ENCODE data around the gene ZNF277. TPM values are rescaled to one million over a fixed set of nuclear protein-coding genes. Genes with fewer than 3 reads are reported as not detected.

The ZNF277 gene
- total RNA-seq, 1 experiment from 2014 or later = 12.8 TPM

- Histone ChIP-seq H3K27ac (ENCODE audit: low read length) (no peak overlapping the region), H3K9me3 (ENCODE audit: control insufficient read depth, insufficient read depth, low read depth, low read length) (no peaks in the 10 kb centered on the region), H3K27me3 (ENCODE audit: control insufficient read depth, insufficient read depth, low read length) (no peaks in the 10 kb centered on the region), H3K4me1 (ENCODE audit: control insufficient read depth, insufficient read depth, low read length) (no peaks in the 10 kb centered on the region), H3K4me3 (ENCODE audit: low read depth in 2 of 2, low read length in 2 of 2) (no peak overlapping the region), H3K36me3 (ENCODE audit: control insufficient read depth, insufficient read depth, low read length) (peaks cover 4% of the 10 kb centered on the region; the same call in 1 of the 2 replicates)
- BruUV-seq (replicated peaks) = no TSS peak
- ATAC-seq (no peak), DNase-seq (ENCODE audit: low read depth, low spot score) (no peak)
- intact Hi-C loops (cut with micrococcal nuclease; ENCODE audit: unreplicated experiment) = no loop called here
- CTCF ChIA-PET = interaction anchor here (0.6 kb wide), 1 partner anchor 79 kb away, joined by 3 read pairs; no protein-coding TSS in a partner anchor
- TF ChIP-seq POLR2AphosphoS5 (IDR thresholded peaks at IDR 0.05; ENCODE audit: low read depth, low read length) (no peak), SIN3A (IDR thresholded peaks at IDR 0.05; ENCODE audit: borderline replicate concordance, insufficient read depth, low read depth, low read length) (no peak), TCF7L2 (IDR thresholded peaks at IDR 0.05; ENCODE audit: low read depth, low read length) (no peak), CTCF (IDR thresholded peaks at IDR 0.05) (no peak)
- TF ChIP-seq, protein P1, sequence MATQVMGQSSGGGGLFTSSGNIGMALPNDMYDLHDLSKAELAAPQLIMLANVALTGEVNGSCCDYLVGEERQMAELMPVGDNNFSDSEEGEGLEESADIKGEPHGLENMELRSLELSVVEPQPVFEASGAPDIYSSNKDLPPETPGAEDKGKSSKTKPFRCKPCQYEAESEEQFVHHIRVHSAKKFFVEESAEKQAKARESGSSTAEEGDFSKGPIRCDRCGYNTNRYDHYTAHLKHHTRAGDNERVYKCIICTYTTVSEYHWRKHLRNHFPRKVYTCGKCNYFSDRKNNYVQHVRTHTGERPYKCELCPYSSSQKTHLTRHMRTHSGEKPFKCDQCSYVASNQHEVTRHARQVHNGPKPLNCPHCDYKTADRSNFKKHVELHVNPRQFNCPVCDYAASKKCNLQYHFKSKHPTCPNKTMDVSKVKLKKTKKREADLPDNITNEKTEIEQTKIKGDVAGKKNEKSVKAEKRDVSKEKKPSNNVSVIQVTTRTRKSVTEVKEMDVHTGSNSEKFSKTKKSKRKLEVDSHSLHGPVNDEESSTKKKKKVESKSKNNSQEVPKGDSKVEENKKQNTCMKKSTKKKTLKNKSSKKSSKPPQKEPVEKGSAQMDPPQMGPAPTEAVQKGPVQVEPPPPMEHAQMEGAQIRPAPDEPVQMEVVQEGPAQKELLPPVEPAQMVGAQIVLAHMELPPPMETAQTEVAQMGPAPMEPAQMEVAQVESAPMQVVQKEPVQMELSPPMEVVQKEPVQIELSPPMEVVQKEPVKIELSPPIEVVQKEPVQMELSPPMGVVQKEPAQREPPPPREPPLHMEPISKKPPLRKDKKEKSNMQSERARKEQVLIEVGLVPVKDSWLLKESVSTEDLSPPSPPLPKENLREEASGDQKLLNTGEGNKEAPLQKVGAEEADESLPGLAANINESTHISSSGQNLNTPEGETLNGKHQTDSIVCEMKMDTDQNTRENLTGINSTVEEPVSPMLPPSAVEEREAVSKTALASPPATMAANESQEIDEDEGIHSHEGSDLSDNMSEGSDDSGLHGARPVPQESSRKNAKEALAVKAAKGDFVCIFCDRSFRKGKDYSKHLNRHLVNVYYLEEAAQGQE (IDR thresholded peaks at IDR 0.05; ENCODE audit: insufficient read depth in 1 of 2, low read depth in 2 of 2, low read length in 1 of 2) = no peak
- POLR2A ChIA-PET = no interaction called here
- in situ Hi-C loops (cut with HindIII; ENCODE audit: low pct_unique_long_range_greater_than_20kb, low sequenced_read_pairs) = no loop called here
Measured at GRCh38 chr7:112336936-112337576, 130.6 kb downstream of the ZNF277 start.

DNA sequence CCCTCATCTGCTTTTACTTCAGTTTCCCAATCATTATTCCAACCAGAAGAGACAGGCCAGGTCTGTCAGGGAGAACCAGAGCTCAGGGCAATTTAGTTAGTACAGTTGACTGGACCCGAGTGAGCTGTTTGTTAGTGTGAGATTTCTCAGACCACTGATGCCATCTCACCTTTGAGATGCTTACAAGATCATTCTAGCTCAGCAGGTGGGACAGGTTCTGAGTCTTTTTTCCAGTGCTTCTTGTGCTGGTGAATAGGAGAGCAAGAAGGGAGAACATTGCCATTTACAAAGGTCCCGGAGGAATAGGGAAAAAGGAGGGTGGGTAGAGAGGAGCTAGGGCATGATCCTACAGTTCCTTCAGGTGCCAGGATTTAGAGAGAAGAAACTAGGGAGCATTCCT, 131.4 kb downstream of the ZNF277 start:
- H3K4me3 ChIP-seq (ENCODE audit: low read depth in 2 of 2, low read length in 2 of 2) = no peak overlapping the region
- ATAC-seq (no peak), DNase-seq (ENCODE audit: low read depth, low spot score) (no peak)
- CTCF ChIA-PET = no interaction called here
- peaks cover 7% of the 10 kb centered on the region for H3K36me3 ChIP-seq (ENCODE audit: control insufficient read depth, insufficient read depth, low read length)
- intact Hi-C loops (cut with micrococcal nuclease; ENCODE audit: unreplicated experiment) (no loop called here), in situ Hi-C loops (cut with HindIII; ENCODE audit: low pct_unique_long_range_greater_than_20kb, low sequenced_read_pairs) (no loop called here)
- H3K9me3 ChIP-seq (ENCODE audit: control insufficient read depth, insufficient read depth, low read depth, low read length) = no peaks in the 10 kb centered on the region
- TF ChIP-seq TCF7L2 (IDR thresholded peaks at IDR 0.05; ENCODE audit: low read depth, low read length) (no peak), POLR2AphosphoS5 (IDR thresholded peaks at IDR 0.05; ENCODE audit: low read depth, low read length) (no peak), SIN3A (IDR thresholded peaks at IDR 0.05; ENCODE audit: borderline replicate concordance, insufficient read depth, low read depth, low read length) (no peak), CTCF (IDR thresholded peaks at IDR 0.05) (no peak)
- TF ChIP-seq, protein P1 (IDR thresholded peaks at IDR 0.05; ENCODE audit: insufficient read depth in 1 of 2, low read depth in 2 of 2, low read length in 1 of 2) = no peak
- H3K4me1 ChIP-seq (ENCODE audit: control insufficient read depth, insufficient read depth, low read length) = no peaks in the 10 kb centered on the region
- POLR2A ChIA-PET = no interaction called here
- no TSS peak for BruUV-seq (replicated peaks)
- no peaks in the 10 kb centered on the region for H3K27me3 ChIP-seq (ENCODE audit: control insufficient read depth, insufficient read depth, low read length)
- H3K27ac ChIP-seq (ENCODE audit: low read length) = no peak overlapping the region
